Endodermal cell (in vitro differentiated cells): ENCODE results near the gene TIGD6. TPM values are rescaled to one million over a fixed set of nuclear protein-coding genes. Genes with fewer than 3 reads are reported as not detected.

Experiments used
- DNase-seq: peaks from one replicate; pipeline ENCODE4 v3.0.0-alpha.2; 2017
- H3K27ac ChIP-seq: 2 replicates; pipeline ENCODE4 v1.5.1; 2013; ENCODE audit warnings: mild to moderate bottlenecking, low read depth, low read length, moderate library complexity
- H3K27me3 ChIP-seq: 2 replicates; pipeline ENCODE4 v1.6.1; 2013; ENCODE audit warnings: mild to moderate bottlenecking, low read length, moderate library complexity; ENCODE audit not compliant: insufficient read depth, control insufficient read depth, poor library complexity, severe bottlenecking
- H3K36me3 ChIP-seq: 2 replicates; pipeline ENCODE4 v1.7.0; 2013; ENCODE audit warnings: mild to moderate bottlenecking, low read length, moderate library complexity; ENCODE audit not compliant: control insufficient read depth, insufficient read depth
- H3K4me1 ChIP-seq: one replicate; pipeline ENCODE4 v1.7.0; 2013; ENCODE audit warnings: low read length; ENCODE audit not compliant: control insufficient read depth, insufficient read depth
- H3K4me3 ChIP-seq: 2 replicates; pipeline ENCODE4 v1.5.1; 2013; ENCODE audit warnings: mild to moderate bottlenecking, low read length, moderate library complexity
- H3K9ac ChIP-seq: 2 replicates; pipeline ENCODE4 v1.6.1; 2013; ENCODE audit warnings: mild to moderate bottlenecking, low read length, moderate library complexity; ENCODE audit not compliant: poor library complexity, severe bottlenecking; ENCODE audit errors: extremely low read depth
- H3K9me3 ChIP-seq: 2 replicates; pipeline ENCODE4 v1.6.1; 2013; ENCODE audit warnings: mild to moderate bottlenecking, low read length, moderate library complexity; ENCODE audit not compliant: control insufficient read depth
- H3K27ac Mint-ChIP-seq: 2 replicates; pipeline ENCODE4 v1.8.0; 2020; ENCODE audit warnings: mixed read lengths
- H3K27me3 Mint-ChIP-seq: 2 replicates; pipeline ENCODE4 v1.8.0; 2021; ENCODE audit warnings: mild to moderate bottlenecking, mixed read lengths; ENCODE audit not compliant: insufficient read depth
- H3K36me3 Mint-ChIP-seq: 2 replicates; pipeline ENCODE4 v1.8.0; 2020; ENCODE audit warnings: low read depth, mixed read lengths
- H3K4me1 Mint-ChIP-seq: 2 replicates; pipeline ENCODE4 v1.8.0; 2020; ENCODE audit warnings: mixed read lengths
- H3K4me3 Mint-ChIP-seq: 2 replicates; pipeline ENCODE4 v1.8.0; 2020; ENCODE audit warnings: mild to moderate bottlenecking, moderate library complexity, mixed read lengths
- H3K9me3 Mint-ChIP-seq: 2 replicates; pipeline ENCODE4 v1.8.0; 2020; ENCODE audit warnings: mild to moderate bottlenecking, mixed read lengths
- CTCF ChIP-seq: fragments of 200-600 bp; sonication (generic); conservative IDR thresholded peaks from 2 replicates; pipeline ENCODE4 v1.5.0; 2021; ENCODE audit warnings: antibody characterized with exemption, mild to moderate bottlenecking
- WGBS, 2 experiments: methylation state at CpG; one replicate each; pipeline versions ENCODE4 v1.1.5 to v1.1.7; 2013; ENCODE audit warnings: missing lambda C conversion rate in 2 of 2, mixed read lengths in 1 of 2; ENCODE audit not compliant: insufficient coverage in 1 of 2, insufficient read length in 1 of 2; 5-methylcytosine and 5-hydroxymethylcytosine counted together
- total RNA-seq, 2 donors: library from RNA; stranded (reverse); fragmentation: NEBNext Ultra II Directional in 1 of 2; extraction: Animal tissue kit (Norgen Biotek cat#: 25700) in 1 of 2; gene quantifications; 2 replicates in 1 of 2; 3 replicates in 1 of 2; pipeline ENCODE4 v1.2.1, GENCODE V29; 2021

The TIGD6 gene
- total RNA-seq, 2 donors from 2014 or later, result 3.4 to 3.8 TPM

GRCh38 chr5:149995385-149996204 is 4.9 kb downstream of the TIGD6 start:
- H3K9me3 ChIP-seq, result no peaks in the 10 kb centered on the region
- H3K36me3 ChIP-seq, result no peaks in the 10 kb centered on the region
- no peak overlapping the region for H3K27ac ChIP-seq
- H3K27ac Mint-ChIP-seq, result no peak overlapping the region
- no peak overlapping the region for H3K4me3 Mint-ChIP-seq
- WGBS, 2 experiments, result 93 to 96% methylated on average over 10 to 13 of the region's 14 CpGs
- H3K4me1 Mint-ChIP-seq, result peaks cover 14% of the 10 kb centered on the region
- H3K27me3 Mint-ChIP-seq, result no peaks in the 10 kb centered on the region
- no peak overlapping the region for H3K9ac ChIP-seq
- TF ChIP-seq CTCF, result no peak
- no peak for DNase-seq
- peaks cover 4% of the 10 kb centered on the region for H3K4me1 ChIP-seq
- H3K9me3 Mint-ChIP-seq, result no peaks in the 10 kb centered on the region
- H3K36me3 Mint-ChIP-seq, result peaks cover 4% of the 10 kb centered on the region
- H3K4me3 ChIP-seq, result no peak overlapping the region
- no peaks in the 10 kb centered on the region for H3K27me3 ChIP-seq

- no peaks in the 10 kb centered on the region for H3K27me3 Mint-ChIP-seq
- H3K9me3 ChIP-seq, result no peaks in the 10 kb centered on the region
- no peak for DNase-seq
- H3K36me3 Mint-ChIP-seq, result peaks cover 4% of the 10 kb centered on the region
- no peak for TF ChIP-seq CTCF
- H3K9ac ChIP-seq, result no peak overlapping the region
- no peak overlapping the region for H3K4me3 ChIP-seq
- no peaks in the 10 kb centered on the region for H3K9me3 Mint-ChIP-seq
- 91 to 100% methylated on average over 1 to 3 of the region's 3 CpGs for WGBS, 2 experiments
- H3K27ac ChIP-seq, result no peak overlapping the region
- H3K27me3 ChIP-seq, result no peaks in the 10 kb centered on the region
- H3K27ac Mint-ChIP-seq, result no peak overlapping the region
- H3K4me1 ChIP-seq, result no peaks in the 10 kb centered on the region
- H3K4me1 Mint-ChIP-seq, result peaks cover 3% of the 10 kb centered on the region
- H3K36me3 ChIP-seq, result no peaks in the 10 kb centered on the region
- no peak overlapping the region for H3K4me3 Mint-ChIP-seq
These were observed 7.0 kb downstream of the TIGD6 start for GRCh38 chr5:149993471-149993870.

- Mint-ChIP-seq H3K27ac (no peak overlapping the region), H3K4me1 (peaks cover 3% of the 10 kb centered on the region), H3K36me3 (peaks cover 4% of the 10 kb centered on the region), H3K27me3 (no peaks in the 10 kb centered on the region), H3K4me3 (no peak overlapping the region), H3K9me3 (no peaks in the 10 kb centered on the region)
- no peak overlapping the region for H3K9ac ChIP-seq
- no peak overlapping the region for H3K4me3 ChIP-seq
- H3K27ac ChIP-seq, result no peak overlapping the region
- no peaks in the 10 kb centered on the region for H3K4me1 ChIP-seq
- peak; percentile 89 for DNase-seq
- TF ChIP-seq CTCF, result peak; percentile 97
- WGBS, 2 experiments, result 65 to 89% methylated on average over 3 to 4 of the region's 4 CpGs
- no peaks in the 10 kb centered on the region for H3K27me3 ChIP-seq
- no peaks in the 10 kb centered on the region for H3K36me3 ChIP-seq
- no peaks in the 10 kb centered on the region for H3K9me3 ChIP-seq
These were observed 9.7 kb downstream of the TIGD6 start for GRCh38 chr5:149990518-149991376.
